ENCODE measurements around the gene ARVCF. TPM values are rescaled to one million over a fixed set of nuclear protein-coding genes. Genes with fewer than 3 reads are reported as not detected.

The ARVCF gene
- total and polyA plus RNA-seq, 9 of the 15 experiments (the other 6 are each of a cell fraction or from before 2014, with no cell fraction given), result 0.03 to 97.4 (median 15.6) TPM

DNA sequence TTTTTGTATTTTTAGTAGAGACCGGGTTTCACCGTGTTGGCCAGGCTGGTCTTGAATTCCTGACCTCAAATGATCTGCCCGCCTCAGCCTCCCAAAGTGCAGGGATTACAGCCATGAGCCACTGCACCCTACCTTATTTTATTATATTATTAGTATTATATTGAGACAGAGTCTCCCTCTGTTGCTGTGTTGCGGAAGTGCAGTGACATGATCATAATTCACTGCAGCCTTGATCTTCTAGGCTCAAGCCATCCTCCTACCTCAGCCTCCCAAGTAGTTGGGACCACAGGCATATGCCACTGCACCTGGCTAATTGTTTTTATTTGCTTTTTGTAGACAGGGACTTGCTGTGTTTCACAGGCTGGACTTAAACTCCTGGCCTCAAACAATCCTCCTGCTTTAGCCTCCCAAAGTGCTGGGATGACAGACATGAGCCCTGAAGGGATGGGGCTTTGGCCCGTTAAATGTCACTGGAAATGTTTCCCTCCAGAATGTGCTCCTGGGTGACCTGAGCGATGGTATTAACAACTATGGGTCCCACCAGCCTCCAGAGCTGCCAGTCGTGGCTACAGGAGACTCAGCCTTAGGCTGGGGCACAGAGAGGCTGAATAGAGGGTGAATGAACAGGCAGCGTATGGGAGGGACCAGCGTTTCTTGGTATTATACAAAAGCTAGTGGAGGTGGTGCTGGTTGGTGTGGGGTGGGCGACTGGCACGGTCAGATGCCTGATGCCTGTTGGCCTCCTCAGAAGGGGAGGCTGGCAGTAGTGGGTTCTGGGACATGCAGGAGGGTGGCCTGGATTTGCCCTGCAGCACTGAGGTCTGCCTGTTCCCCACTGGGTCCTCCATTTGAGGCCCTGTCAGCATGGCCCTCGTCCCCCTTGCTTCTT lies 11.6 kb upstream of the ARVCF start (continued):
- TF ChIP-seq, protein P1, sequence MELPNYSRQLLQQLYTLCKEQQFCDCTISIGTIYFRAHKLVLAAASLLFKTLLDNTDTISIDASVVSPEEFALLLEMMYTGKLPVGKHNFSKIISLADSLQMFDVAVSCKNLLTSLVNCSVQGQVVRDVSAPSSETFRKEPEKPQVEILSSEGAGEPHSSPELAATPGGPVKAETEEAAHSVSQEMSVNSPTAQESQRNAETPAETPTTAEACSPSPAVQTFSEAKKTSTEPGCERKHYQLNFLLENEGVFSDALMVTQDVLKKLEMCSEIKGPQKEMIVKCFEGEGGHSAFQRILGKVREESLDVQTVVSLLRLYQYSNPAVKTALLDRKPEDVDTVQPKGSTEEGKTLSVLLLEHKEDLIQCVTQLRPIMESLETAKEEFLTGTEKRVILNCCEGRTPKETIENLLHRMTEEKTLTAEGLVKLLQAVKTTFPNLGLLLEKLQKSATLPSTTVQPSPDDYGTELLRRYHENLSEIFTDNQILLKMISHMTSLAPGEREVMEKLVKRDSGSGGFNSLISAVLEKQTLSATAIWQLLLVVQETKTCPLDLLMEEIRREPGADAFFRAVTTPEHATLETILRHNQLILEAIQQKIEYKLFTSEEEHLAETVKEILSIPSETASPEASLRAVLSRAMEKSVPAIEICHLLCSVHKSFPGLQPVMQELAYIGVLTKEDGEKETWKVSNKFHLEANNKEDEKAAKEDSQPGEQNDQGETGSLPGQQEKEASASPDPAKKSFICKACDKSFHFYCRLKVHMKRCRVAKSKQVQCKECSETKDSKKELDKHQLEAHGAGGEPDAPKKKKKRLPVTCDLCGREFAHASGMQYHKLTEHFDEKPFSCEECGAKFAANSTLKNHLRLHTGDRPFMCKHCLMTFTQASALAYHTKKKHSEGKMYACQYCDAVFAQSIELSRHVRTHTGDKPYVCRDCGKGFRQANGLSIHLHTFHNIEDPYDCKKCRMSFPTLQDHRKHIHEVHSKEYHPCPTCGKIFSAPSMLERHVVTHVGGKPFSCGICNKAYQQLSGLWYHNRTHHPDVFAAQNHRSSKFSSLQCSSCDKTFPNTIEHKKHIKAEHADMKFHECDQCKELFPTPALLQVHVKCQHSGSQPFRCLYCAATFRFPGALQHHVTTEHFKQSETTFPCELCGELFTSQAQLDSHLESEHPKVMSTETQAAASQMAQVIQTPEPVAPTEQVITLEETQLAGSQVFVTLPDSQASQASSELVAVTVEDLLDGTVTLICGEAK (IDR thresholded peaks at IDR 0.05), result no peak
- TF ChIP-seq, protein P1 (CRISPR knock-in tag; IDR thresholded peaks at IDR 0.05), result no peak
- TF ChIP-seq SPI1 (IDR thresholded peaks at IDR 0.05; ENCODE audit: borderline replicate concordance, low read depth, low read length), result 0 out of 2 replicates have a peak, but pooled peaks have one; percentile 0
- TF ChIP-seq ZNF239 (CRISPR knock-in tag; IDR thresholded peaks at IDR 0.05), result no peak
- no peak for TF ChIP-seq DDX20 (tag; IDR thresholded peaks at IDR 0.05; ENCODE audit: low read depth)
- no peak for TF ChIP-seq MTA1 (IDR thresholded peaks at IDR 0.05; ENCODE audit: borderline replicate concordance)
- TF ChIP-seq, protein P2, sequence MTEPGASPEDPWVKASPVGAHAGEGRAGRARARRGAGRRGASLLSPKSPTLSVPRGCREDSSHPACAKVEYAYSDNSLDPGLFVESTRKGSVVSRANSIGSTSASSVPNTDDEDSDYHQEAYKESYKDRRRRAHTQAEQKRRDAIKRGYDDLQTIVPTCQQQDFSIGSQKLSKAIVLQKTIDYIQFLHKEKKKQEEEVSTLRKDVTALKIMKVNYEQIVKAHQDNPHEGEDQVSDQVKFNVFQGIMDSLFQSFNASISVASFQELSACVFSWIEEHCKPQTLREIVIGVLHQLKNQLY (CRISPR knock-in tag; conservative IDR thresholded peaks at IDR 0.05), result peak in 1 of 2 experiments; percentile 27; a peak in 1 of 4 replicates
- TF ChIP-seq, protein P3, sequence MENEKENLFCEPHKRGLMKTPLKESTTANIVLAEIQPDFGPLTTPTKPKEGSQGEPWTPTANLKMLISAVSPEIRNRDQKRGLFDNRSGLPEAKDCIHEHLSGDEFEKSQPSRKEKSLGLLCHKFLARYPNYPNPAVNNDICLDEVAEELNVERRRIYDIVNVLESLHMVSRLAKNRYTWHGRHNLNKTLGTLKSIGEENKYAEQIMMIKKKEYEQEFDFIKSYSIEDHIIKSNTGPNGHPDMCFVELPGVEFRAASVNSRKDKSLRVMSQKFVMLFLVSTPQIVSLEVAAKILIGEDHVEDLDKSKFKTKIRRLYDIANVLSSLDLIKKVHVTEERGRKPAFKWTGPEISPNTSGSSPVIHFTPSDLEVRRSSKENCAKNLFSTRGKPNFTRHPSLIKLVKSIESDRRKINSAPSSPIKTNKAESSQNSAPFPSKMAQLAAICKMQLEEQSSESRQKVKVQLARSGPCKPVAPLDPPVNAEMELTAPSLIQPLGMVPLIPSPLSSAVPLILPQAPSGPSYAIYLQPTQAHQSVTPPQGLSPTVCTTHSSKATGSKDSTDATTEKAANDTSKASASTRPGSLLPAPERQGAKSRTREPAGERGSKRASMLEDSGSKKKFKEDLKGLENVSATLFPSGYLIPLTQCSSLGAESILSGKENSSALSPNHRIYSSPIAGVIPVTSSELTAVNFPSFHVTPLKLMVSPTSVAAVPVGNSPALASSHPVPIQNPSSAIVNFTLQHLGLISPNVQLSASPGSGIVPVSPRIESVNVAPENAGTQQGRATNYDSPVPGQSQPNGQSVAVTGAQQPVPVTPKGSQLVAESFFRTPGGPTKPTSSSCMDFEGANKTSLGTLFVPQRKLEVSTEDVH (IDR thresholded peaks at IDR 0.05; ENCODE audit: low read depth, partially characterized antibody), result no peak
- 0 out of 2 replicates have a peak, but pooled peaks have one; percentile 14 for TF ChIP-seq NR4A1 (CRISPR knock-in tag; IDR thresholded peaks at IDR 0.05)
- TF ChIP-seq NR4A1 (tag; IDR thresholded peaks at IDR 0.05), result no peak
- TF ChIP-seq, protein P4, sequence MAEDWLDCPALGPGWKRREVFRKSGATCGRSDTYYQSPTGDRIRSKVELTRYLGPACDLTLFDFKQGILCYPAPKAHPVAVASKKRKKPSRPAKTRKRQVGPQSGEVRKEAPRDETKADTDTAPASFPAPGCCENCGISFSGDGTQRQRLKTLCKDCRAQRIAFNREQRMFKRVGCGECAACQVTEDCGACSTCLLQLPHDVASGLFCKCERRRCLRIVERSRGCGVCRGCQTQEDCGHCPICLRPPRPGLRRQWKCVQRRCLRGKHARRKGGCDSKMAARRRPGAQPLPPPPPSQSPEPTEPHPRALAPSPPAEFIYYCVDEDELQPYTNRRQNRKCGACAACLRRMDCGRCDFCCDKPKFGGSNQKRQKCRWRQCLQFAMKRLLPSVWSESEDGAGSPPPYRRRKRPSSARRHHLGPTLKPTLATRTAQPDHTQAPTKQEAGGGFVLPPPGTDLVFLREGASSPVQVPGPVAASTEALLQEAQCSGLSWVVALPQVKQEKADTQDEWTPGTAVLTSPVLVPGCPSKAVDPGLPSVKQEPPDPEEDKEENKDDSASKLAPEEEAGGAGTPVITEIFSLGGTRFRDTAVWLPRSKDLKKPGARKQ (CRISPR knock-in tag; IDR thresholded peaks at IDR 0.05), result no peak

All from K562 (cell line).